Pancreas (tissue), 10 donors: ENCODE results near the gene CHRNA4. TPM values are rescaled to one million over a fixed set of nuclear protein-coding genes. Genes with fewer than 3 reads are reported as not detected.

ENCODE experiments used
- ATAC-seq, 4 donors: fragments of 200-7000 bp; cut with Tn5 transposase; one replicate each; pipeline versions ENCODE4 v1.8.0 to v1.9.1; 2020; ENCODE audit warnings: mild to moderate bottlenecking in 4 of 4, moderate library complexity in 4 of 4
- DNase-seq, 6 donors: peaks; one replicate each; pipeline ENCODE4 v3.0.0-alpha.2; 2020
- FAIRE-seq: peaks from 2 replicates; lab custom pipeline; 2012; peaks lifted over from hg19 to GRCh38; lab: Jason Lieb, UNC
- H3K27ac ChIP-seq, 4 donors: fragments of 200-600 bp; sonication (generic); 1 replicate in 3 of 4; 2 replicates in 1 of 4; pipeline versions ENCODE4 v1.5.0 to v1.8.0; 2020
- H3K27me3 ChIP-seq, 4 donors: fragments of 200-600 bp; one replicate each; pipeline ENCODE4 v1.8.0; 2021
- H3K36me3 ChIP-seq, 3 donors: fragments of 200-600 bp; sonication (generic) in 1 of 3; one replicate each; pipeline versions ENCODE4 v1.5.0 to v1.8.0; 2020 to 2021
- H3K4me1 ChIP-seq, 3 donors: fragments of 200-600 bp; one replicate each; pipeline ENCODE4 v1.8.0; 2021
- H3K4me3 ChIP-seq, 4 donors: fragments of 200-600 bp; sonication (generic) in 2 of 4; one replicate each; pipeline versions ENCODE4 v1.5.0 to v1.8.0; 2020 to 2021
- H3K9me3 ChIP-seq, 4 donors: fragments of 200-600 bp; one replicate each; pipeline ENCODE4 v1.8.0; 2021
- CTCF ChIP-seq, 4 donors: fragments of 200-600 bp; sonication (generic) in 3 of 4; IDR thresholded peaks; one replicate each; pipeline versions ENCODE4 v1.5.0 to v1.8.0; 2021; ENCODE audit warnings: antibody characterized with exemption in 4 of 4
- WGBS, 2 donors: extraction: QIAGEN DNeasy Blood & Tissue Kit; methylation state at CpG; one replicate each; pipeline ENCODE4 v1.1.7; 2013; 5-methylcytosine and 5-hydroxymethylcytosine counted together
- intact Hi-C, 3 donors: fragments of 100-400 bp; cut with DNase I; formaldehyde crosslinking; loops; one replicate each; pipeline versions ENCODE4 v1.11.1 to v1.14.2; 2022
- polyA plus RNA-seq, 2 donors: library from polyadenylated mRNA; stranded (reverse); fragments of 200-250 nt; gene quantifications; one replicate each; pipeline ENCODE4 v1.2.3, GENCODE V29; 2013
- total RNA-seq, 6 donors: library from RNA; stranded (reverse); fragmentation: NEBNext Ultra II Directional in 4 of 6; extraction: Animal tissue kit (Norgen Biotek cat#: 25700) in 4 of 6; gene quantifications; one replicate each; pipeline versions ENCODE4 v1.2.1 to v1.2.4, GENCODE V29; 2021 to 2023
- donor health status: healthy with polysubstance abuse.
- donor health status: DM: no; HTN: no; CAD: no; lungs with moderate emphysema.
- donor health status: DM: no; HTN: no; CAD: no.
- donor health status: control.
- donor health status: control.
- donor health status: Bipolar disorder and iron deficiency.
- donor health status: DM: yes; HTN: yes; CAD: no.
- donor health status: DM: no; HTN: no; CAD: no.
- donor health status: DM: no; HTN: no; CAD: no.
- donor health status: DM: yes; HTN: yes; CAD: no.

CHRNA4 gene
- total and polyA plus RNA-seq, 8 donors: 0.02 to 0.47 TPM; not detected in 6

- peaks cover 0 to 5% (median 0%) of the 10 kb centered on the region in 4 donors for H3K27me3 ChIP-seq
- FAIRE-seq: no peak
These were observed 28.5 kb downstream of the CHRNA4 start for GRCh38 chr20:63332488-63333240.

GRCh38 chr20:63331741-63332400 is 29.3 kb downstream of the CHRNA4 start:
- H3K4me1 ChIP-seq: no peaks in the 10 kb centered on the region
- no peak for FAIRE-seq
- no peak for TF ChIP-seq CTCF (IDR thresholded peaks at IDR 0.05)
- intact Hi-C loops: no loop called here
- DNase-seq: peak in 1 of 6 donors; percentile 14
- H3K4me3 ChIP-seq: no peak overlapping the region
- ATAC-seq: no peak
- 80 to 87% methylated on average over 8 of the region's 8 CpGs for WGBS, 2 donors
- H3K27me3 ChIP-seq: peaks cover 0 to 5% (median 0%) of the 10 kb centered on the region in 4 donors
- H3K36me3 ChIP-seq: no peaks in the 10 kb centered on the region
- no peaks in the 10 kb centered on the region for H3K9me3 ChIP-seq
- no peak overlapping the region for H3K27ac ChIP-seq

More at GRCh38 chr20:63332488-63333240, 28.5 kb downstream of the CHRNA4 start:
- no peak for ATAC-seq
- Histone ChIP-seq H3K4me1 (no peaks in the 10 kb centered on the region), H3K36me3 (no peaks in the 10 kb centered on the region), H3K9me3 (no peaks in the 10 kb centered on the region), H3K4me3 (no peak overlapping the region), H3K27ac (no peak overlapping the region)
- TF ChIP-seq CTCF (IDR thresholded peaks at IDR 0.05): no peak
- WGBS, 2 donors: 65 to 74% methylated on average over 22 of the region's 22 CpGs
- intact Hi-C loops: no loop called here
- peak in 2 of 6 donors; percentile 11 to 40 for DNase-seq

- Histone ChIP-seq H3K27ac (no peak overlapping the region), H3K4me1 (no peaks in the 10 kb centered on the region), H3K4me3 (no peak overlapping the region), H3K9me3 (no peaks in the 10 kb centered on the region), H3K27me3 (peaks cover 0 to 5% (median 0%) of the 10 kb centered on the region in 4 donors), H3K36me3 (no peaks in the 10 kb centered on the region)
- peak in 1 of 6 donors; percentile 40 for DNase-seq
- intact Hi-C loops: no loop called here
- no peak for FAIRE-seq
- no peak for TF ChIP-seq CTCF (IDR thresholded peaks at IDR 0.05)
- no peak for ATAC-seq
- WGBS, 2 donors: 59 to 68% methylated on average over 13 of the region's 13 CpGs
These were observed 30.2 kb downstream of the CHRNA4 start for GRCh38 chr20:63330940-63331339.

- no peak for FAIRE-seq
- Histone ChIP-seq H3K27ac (no peak overlapping the region), H3K4me3 (no peak overlapping the region), H3K9me3 (no peaks in the 10 kb centered on the region), H3K4me1 (no peaks in the 10 kb centered on the region), H3K36me3 (no peaks in the 10 kb centered on the region), H3K27me3 (peaks cover 0 to 6% (median 0%) of the 10 kb centered on the region in 4 donors)
- 56 to 70% methylated on average over 19 to 20 of the region's 20 CpGs for WGBS, 2 donors
- TF ChIP-seq CTCF (IDR thresholded peaks at IDR 0.05): no peak
- intact Hi-C loops: no loop called here
- no peak for ATAC-seq
- DNase-seq: peak in 1 of 6 donors; percentile 58
These were observed 30.9 kb downstream of the CHRNA4 start for GRCh38 chr20:63330084-63330760.
